ENCODE results near the gene CHST8. TPM values are rescaled to one million over a fixed set of nuclear protein-coding genes. Genes with fewer than 3 reads are reported as not detected.

The CHST8 gene
- under 1 TPM in 1 of 4 donors, not detected in 3; 0.66 TPM for total RNA-seq

- peak within 1 kb of the TSS; percentile 48 to 59 (median 52) for H3K4me3 ChIP-seq
- WGBS, result no CpG with 5 or more reads among the region's 96 CpGs
- H3K9me3 ChIP-seq, result no peaks in the 10 kb centered on the region
- TF ChIP-seq EP300 (IDR thresholded peaks at IDR 0.05) (no peak), POLR2AphosphoS5 (IDR thresholded peaks at IDR 0.05) (peak; percentile 59 to 65)
- intact Hi-C loops (cut with DNase I), result no loop called here
- peaks cover 0 to 94% (median 21%) of the 10 kb centered on the region in 4 donors for H3K27me3 ChIP-seq
- no peaks in the 10 kb centered on the region for H3K36me3 ChIP-seq
- DNase-seq (ENCODE audit: extremely low spot score), result no peak
- H3K27ac ChIP-seq (replicated peaks in 1 of 4), result no peak within 1 kb of the TSS
- H3K4me1 ChIP-seq, result peaks cover 13 to 26% (median 23%) of the 10 kb centered on the region in 4 donors
Observed at GRCh38 chr19:33621811-33622504, at the start of gene CHST8. TSS of gene CHST8 (plus strand) at chr19:33621953. CDS start at chr19:33689262, 67,309 bp downstream.

GRCh38 chr19:33572929-33573328 is 48.8 kb upstream of the CHST8 start:
- Histone ChIP-seq H3K4me1 (no peaks in the 10 kb centered on the region), H3K27ac (replicated peaks in 1 of 4) (no peak overlapping the region), H3K27me3 (peaks cover 0 to 30% (median 0%) of the 10 kb centered on the region in 4 donors), H3K4me3 (no peak overlapping the region), H3K9me3 (peaks cover 0 to 22% (median 10%) of the 10 kb centered on the region in 4 donors), H3K36me3 (no peaks in the 10 kb centered on the region)
- 78% methylated on average over 2 of the region's 2 CpGs for WGBS
- no peak for DNase-seq (ENCODE audit: extremely low spot score)
- no peak for TF ChIP-seq CTCF (IDR thresholded peaks at IDR 0.05)
- intact Hi-C loops (cut with DNase I), result no loop called here

GRCh38 chr19:33574824-33575223 is 46.9 kb upstream of the CHST8 start:
- 90% methylated on average over 1 of the region's 1 CpG for WGBS
- H3K27me3 ChIP-seq, result peaks cover 0 to 33% (median 0%) of the 10 kb centered on the region in 4 donors
- intact Hi-C loops (cut with DNase I), result no loop called here
- no peaks in the 10 kb centered on the region for H3K4me1 ChIP-seq
- peaks cover 0 to 22% (median 10%) of the 10 kb centered on the region in 4 donors for H3K9me3 ChIP-seq
- TF ChIP-seq CTCF (IDR thresholded peaks at IDR 0.05) (no peak), POLR2A (IDR thresholded peaks at IDR 0.05; ENCODE audit: low read depth) (no peak), POLR2AphosphoS5 (IDR thresholded peaks at IDR 0.05) (no peak), EP300 (IDR thresholded peaks at IDR 0.05) (no peak)
- H3K27ac ChIP-seq (replicated peaks in 1 of 4), result no peak overlapping the region
- DNase-seq (ENCODE audit: extremely low spot score), result no peak
- H3K36me3 ChIP-seq, result no peaks in the 10 kb centered on the region
- no peak overlapping the region for H3K4me3 ChIP-seq

GRCh38 chr19:33578697-33579096 is 43.1 kb upstream of the CHST8 start:
- 52% methylated on average over 3 of the region's 3 CpGs for WGBS
- H3K27ac ChIP-seq (replicated peaks in 1 of 4), result no peak overlapping the region
- H3K4me1 ChIP-seq, result no peaks in the 10 kb centered on the region
- TF ChIP-seq EP300 (IDR thresholded peaks at IDR 0.05) (no peak), POLR2AphosphoS5 (IDR thresholded peaks at IDR 0.05) (no peak), CTCF (IDR thresholded peaks at IDR 0.05) (no peak), POLR2A (IDR thresholded peaks at IDR 0.05; ENCODE audit: low read depth) (no peak)
- peaks cover 0 to 46% (median 0%) of the 10 kb centered on the region in 4 donors for H3K27me3 ChIP-seq
- H3K9me3 ChIP-seq, result peaks cover 0 to 22% (median 10%) of the 10 kb centered on the region in 4 donors
- H3K4me3 ChIP-seq, result no peak overlapping the region
- DNase-seq (ENCODE audit: extremely low spot score), result no peak
- intact Hi-C loops (cut with DNase I), result no loop called here
- H3K36me3 ChIP-seq, result no peaks in the 10 kb centered on the region

- no peak for DNase-seq (ENCODE audit: extremely low spot score)
- Histone ChIP-seq H3K27me3 (peaks cover 0 to 46% (median 0%) of the 10 kb centered on the region in 4 donors), H3K36me3 (no peaks in the 10 kb centered on the region), H3K4me1 (no peaks in the 10 kb centered on the region), H3K9me3 (peaks cover 0 to 9% (median 3%) of the 10 kb centered on the region in 4 donors), H3K27ac (replicated peaks in 1 of 4) (no peak overlapping the region), H3K4me3 (no peak overlapping the region)
- WGBS, result 76% methylated on average over 10 of the region's 10 CpGs
- TF ChIP-seq POLR2A (IDR thresholded peaks at IDR 0.05; ENCODE audit: low read depth) (no peak), POLR2AphosphoS5 (IDR thresholded peaks at IDR 0.05) (no peak), EP300 (IDR thresholded peaks at IDR 0.05) (no peak), CTCF (IDR thresholded peaks at IDR 0.05) (no peak)
- intact Hi-C loops (cut with DNase I), result no loop called here
Observed at GRCh38 chr19:33580026-33580644, 41.6 kb upstream of the CHST8 start.
